ENCODE data around the gene TBX4. TPM values are rescaled to one million over a fixed set of nuclear protein-coding genes. Genes with fewer than 3 reads are reported as not detected.

The TBX4 gene
- polyA plus RNA-seq, 2 of the 4 experiments (the other 2 are of a cell fraction), result 0.17 to 0.18 TPM

- no peak for TF ChIP-seq EHF (CRISPR knock-in tag; IDR thresholded peaks at IDR 0.05)
- Histone ChIP-seq H3K4me2 (no peak overlapping the region), H3K4me1 (no peaks in the 10 kb centered on the region), H3K9me3 (no peaks in the 10 kb centered on the region), H3K27ac (no peak overlapping the region), H3K4me3 (no peak overlapping the region)
- FAIRE-seq, result no peak
- CTCF ChIA-PET, result interaction anchor here (1.1 to 1.4 kb wide), 2 partner anchors 17 to 40 kb away, joined by 3 read pairs; no protein-coding TSS in a partner anchor
- 90% methylated on average over 69 of the region's 75 CpGs for WGBS (ENCODE audit: missing lambda C conversion rate)
- no peak for DNase-seq (ENCODE audit: low read depth in 1 of 2, low spot score in 1 of 2)
- ATAC-seq, result no peak
- POLR2A ChIA-PET, result no interaction called here
Measured at GRCh38 chr17:61451538-61452300, 503 bp upstream of the TBX4 start.

DNA sequence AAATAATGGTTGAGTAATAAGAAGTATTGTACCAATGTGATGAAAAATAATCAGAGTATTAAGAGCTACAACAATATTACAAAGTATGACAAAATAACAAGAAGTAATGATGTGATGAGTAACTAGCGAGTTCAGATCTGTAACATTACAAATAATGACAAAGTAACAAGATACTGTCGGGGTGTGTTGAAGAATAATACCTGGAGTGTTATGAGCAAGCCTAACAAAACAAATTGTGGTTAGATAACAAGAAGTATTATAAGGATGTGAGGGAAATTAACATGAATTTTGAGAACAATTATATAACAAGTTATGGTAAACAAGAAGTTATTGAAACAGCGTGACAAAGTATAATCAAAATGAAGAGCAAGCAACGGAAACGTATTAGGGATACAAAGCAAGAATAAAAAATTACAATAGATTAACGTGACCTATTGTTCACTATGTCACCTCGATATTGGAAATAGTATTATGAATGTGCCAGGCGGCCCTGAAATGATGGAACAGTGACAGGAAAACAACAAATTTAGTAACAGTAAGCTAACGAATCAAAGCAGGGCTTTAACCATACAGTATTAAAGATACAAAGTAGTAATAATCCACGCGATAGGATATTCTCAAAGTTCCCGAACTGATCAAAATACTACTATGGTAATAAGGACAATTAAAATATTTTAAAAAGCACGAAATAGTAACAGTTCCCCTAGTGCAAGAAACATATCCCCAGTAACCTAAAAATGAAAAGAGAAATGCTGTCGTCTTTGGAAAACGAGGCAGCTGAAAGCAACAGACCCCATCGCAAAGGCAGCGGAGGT lies 1.6 kb downstream of the TBX4 start:
- H3K4me2 ChIP-seq, result no peak overlapping the region
- FAIRE-seq (peak; percentile 78), DNase-seq (ENCODE audit: low read depth in 1 of 2, low spot score in 1 of 2) (no peak), ATAC-seq (no peak)
- CTCF ChIA-PET, result interaction anchor here (1.3 to 2.5 kb wide), 2 partner anchors 9 to 17 kb away, joined by 3 to 6 read pairs; no protein-coding TSS in a partner anchor
- TF ChIP-seq GATA3 (IDR thresholded peaks at IDR 0.05; ENCODE audit: borderline replicate concordance) (no peak), BHLHE40 (IDR thresholded peaks at IDR 0.05; ENCODE audit: low read depth, low read length) (no peak), MAZ (IDR thresholded peaks at IDR 0.05; ENCODE audit: borderline replicate concordance, low read depth, low read length) (no peak), ZFP36 (IDR thresholded peaks at IDR 0.05; ENCODE audit: borderline replicate concordance, partially characterized antibody) (no peak), EHF (CRISPR knock-in tag; IDR thresholded peaks at IDR 0.05) (no peak), FOSB (CRISPR knock-in tag; IDR thresholded peaks at IDR 0.05) (no peak), EHMT2 (IDR thresholded peaks at IDR 0.05; ENCODE audit: low read depth) (no peak), SREBF2 (IDR thresholded peaks at IDR 0.05) (no peak), CHD4 (IDR thresholded peaks at IDR 0.05; ENCODE audit: borderline replicate concordance) (no peak), RCOR1 (IDR thresholded peaks at IDR 0.05; ENCODE audit: low read depth, low read length) (no peak), MAX (IDR thresholded peaks at IDR 0.05) (no peak), SMC3 (IDR thresholded peaks at IDR 0.05) (no peak)
- TF ChIP-seq, protein P1, sequence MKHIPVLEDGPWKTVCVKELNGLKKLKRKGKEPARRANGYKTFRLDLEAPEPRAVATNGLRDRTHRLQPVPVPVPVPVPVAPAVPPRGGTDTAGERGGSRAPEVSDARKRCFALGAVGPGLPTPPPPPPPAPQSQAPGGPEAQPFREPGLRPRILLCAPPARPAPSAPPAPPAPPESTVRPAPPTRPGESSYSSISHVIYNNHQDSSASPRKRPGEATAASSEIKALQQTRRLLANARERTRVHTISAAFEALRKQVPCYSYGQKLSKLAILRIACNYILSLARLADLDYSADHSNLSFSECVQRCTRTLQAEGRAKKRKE (CRISPR knock-in tag; IDR thresholded peaks at IDR 0.05; ENCODE audit: low read depth), result no peak
- TF ChIP-seq, protein P2, sequence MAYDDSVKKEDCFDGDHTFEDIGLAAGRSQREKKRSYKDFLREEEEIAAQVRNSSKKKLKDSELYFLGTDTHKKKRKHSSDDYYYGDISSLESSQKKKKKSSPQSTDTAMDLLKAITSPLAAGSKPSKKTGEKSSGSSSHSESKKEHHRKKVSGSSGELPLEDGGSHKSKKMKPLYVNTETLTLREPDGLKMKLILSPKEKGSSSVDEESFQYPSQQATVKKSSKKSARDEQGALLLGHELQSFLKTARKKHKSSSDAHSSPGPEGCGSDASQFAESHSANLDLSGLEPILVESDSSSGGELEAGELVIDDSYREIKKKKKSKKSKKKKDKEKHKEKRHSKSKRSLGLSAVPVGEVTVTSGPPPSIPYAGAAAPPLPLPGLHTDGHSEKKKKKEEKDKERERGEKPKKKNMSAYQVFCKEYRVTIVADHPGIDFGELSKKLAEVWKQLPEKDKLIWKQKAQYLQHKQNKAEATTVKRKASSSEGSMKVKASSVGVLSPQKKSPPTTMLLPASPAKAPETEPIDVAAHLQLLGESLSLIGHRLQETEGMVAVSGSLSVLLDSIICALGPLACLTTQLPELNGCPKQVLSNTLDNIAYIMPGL (CRISPR knock-in tag; IDR thresholded peaks at IDR 0.05; ENCODE audit: borderline replicate concordance), result no peak
- TF ChIP-seq, protein P3, sequence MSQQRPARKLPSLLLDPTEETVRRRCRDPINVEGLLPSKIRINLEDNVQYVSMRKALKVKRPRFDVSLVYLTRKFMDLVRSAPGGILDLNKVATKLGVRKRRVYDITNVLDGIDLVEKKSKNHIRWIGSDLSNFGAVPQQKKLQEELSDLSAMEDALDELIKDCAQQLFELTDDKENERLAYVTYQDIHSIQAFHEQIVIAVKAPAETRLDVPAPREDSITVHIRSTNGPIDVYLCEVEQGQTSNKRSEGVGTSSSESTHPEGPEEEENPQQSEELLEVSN (IDR thresholded peaks at IDR 0.05; ENCODE audit: borderline replicate concordance, low read depth), result no peak
- H3K27ac ChIP-seq, result no peak overlapping the region
- POLR2A ChIA-PET, result no interaction called here
- H3K4me1 ChIP-seq, result no peaks in the 10 kb centered on the region
- 78% methylated on average over 17 of the region's 17 CpGs for WGBS (ENCODE audit: missing lambda C conversion rate)
- H3K4me3 ChIP-seq, result no peak overlapping the region
- H3K9me3 ChIP-seq, result no peaks in the 10 kb centered on the region

Measured in A549 (cell line).